Lower leg skin (tissue), 3 donors: ENCODE measurements around the gene PRPF38B.

ENCODE experiments used
- CTCF ChIP-seq, 3 donors: fragments of 450-650 bp; IDR thresholded peaks; one replicate each; pipeline ENCODE4 v1.5.1; 2016; ENCODE audit warnings: antibody characterized with exemption in 3 of 3, mild to moderate bottlenecking in 3 of 3, moderate library complexity in 2 of 3
- POLR2A ChIP-seq, 2 donors: fragments of 450-650 bp; IDR thresholded peaks; one replicate each; pipeline ENCODE4 v1.6.1; 2016 to 2017; ENCODE audit warnings: antibody characterized with exemption in 2 of 2, mild to moderate bottlenecking in 1 of 2, moderate library complexity in 1 of 2

DNA sequence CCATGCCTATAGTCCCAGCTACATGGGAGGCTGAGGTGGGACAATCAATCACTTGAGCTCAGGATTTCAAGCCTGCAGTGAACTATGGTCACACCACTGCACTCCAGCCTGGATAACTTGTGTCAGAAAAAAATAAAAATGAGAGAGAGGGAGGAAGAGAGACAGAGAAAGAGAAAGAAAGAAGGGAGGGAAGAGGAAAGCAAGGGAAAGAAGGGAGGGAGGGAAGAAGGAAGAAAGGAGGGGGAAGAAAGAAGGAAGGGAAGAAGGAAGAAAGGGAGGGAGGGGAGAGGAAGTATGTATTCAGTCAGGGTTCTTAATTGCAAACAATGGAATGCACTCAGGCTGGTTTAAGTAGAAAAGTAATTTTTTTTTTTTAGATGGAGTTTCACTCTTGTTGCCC, 23.3 kb upstream of the PRPF38B start:
- TF ChIP-seq CTCF (IDR thresholded peaks at IDR 0.05): no peak
- no peak for TF ChIP-seq POLR2A (IDR thresholded peaks at IDR 0.05)
